Measurements from ENCODE around the gene RNF144A. TPM values are rescaled to one million over a fixed set of nuclear protein-coding genes. Genes with fewer than 3 reads are reported as not detected.

RNF144A gene
- total RNA-seq, 1 experiment from 2014 or later = 3.0 TPM

- ChIA-PET CTCF (no interaction called here), POLR2A (no interaction called here)
Observed at GRCh38 chr2:7075834-7076233, 158.6 kb downstream of the RNF144A start.

GRCh38 chr2:7077660-7078267 lies 160.6 kb downstream of the RNF144A start:
- CTCF ChIA-PET = no interaction called here
- intact Hi-C loops (cut with micrococcal nuclease; ENCODE audit: unreplicated experiment) = no loop called here
- Histone ChIP-seq H3K9me3 (no peaks in the 10 kb centered on the region), H3K36me3 (ENCODE audit: control insufficient read depth, insufficient read depth, low read length) (no peaks in the 10 kb centered on the region), H3K4me1 (no peaks in the 10 kb centered on the region), H3K27me3 (replicated peaks; ENCODE audit: control insufficient read depth, insufficient read depth, low read length) (no peaks in the 10 kb centered on the region), H3K4me3 (ENCODE audit: low read depth, low read length) (no peak overlapping the region)
- H3K27ac Mint-ChIP-seq (ENCODE audit: unreplicated experiment) = no peak overlapping the region
- POLR2A ChIA-PET = no interaction called here
- no peak for DNase-seq
- no peak overlapping the region for H3K4me3 Mint-ChIP-seq (ENCODE audit: unreplicated experiment)
- no peak for TF ChIP-seq CTCF (IDR thresholded peaks at IDR 0.05; ENCODE audit: insufficient read depth in 1 of 2, low read depth in 1 of 2, low read length in 1 of 2, severe bottlenecking in 1 of 2, unreplicated experiment in 1 of 2)
- no peaks in the 10 kb centered on the region for H3K4me1 Mint-ChIP-seq (ENCODE audit: low read depth, unreplicated experiment)
- no peaks in the 10 kb centered on the region for H3K9me3 Mint-ChIP-seq (ENCODE audit: unreplicated experiment)
- no TSS peak for BruUV-seq (replicated peaks)
- H3K36me3 Mint-ChIP-seq (ENCODE audit: insufficient read depth, unreplicated experiment) = no peaks in the 10 kb centered on the region
- peaks cover 3% of the 10 kb centered on the region for H3K27me3 Mint-ChIP-seq (ENCODE audit: insufficient read depth, unreplicated experiment)

More at GRCh38 chr2:7075834-7076233, 158.6 kb downstream of the RNF144A start:
- Mint-ChIP-seq H3K4me1 (ENCODE audit: low read depth, unreplicated experiment) (no peaks in the 10 kb centered on the region), H3K27ac (ENCODE audit: unreplicated experiment) (no peak overlapping the region), H3K36me3 (ENCODE audit: insufficient read depth, unreplicated experiment) (no peaks in the 10 kb centered on the region), H3K9me3 (ENCODE audit: unreplicated experiment) (no peaks in the 10 kb centered on the region), H3K4me3 (ENCODE audit: unreplicated experiment) (no peak overlapping the region), H3K27me3 (ENCODE audit: insufficient read depth, unreplicated experiment) (peaks cover 3% of the 10 kb centered on the region)
- H3K9me3 ChIP-seq = no peaks in the 10 kb centered on the region
- DNase-seq = no peak
- no peaks in the 10 kb centered on the region for H3K4me1 ChIP-seq
- intact Hi-C loops (cut with micrococcal nuclease; ENCODE audit: unreplicated experiment) = no loop called here
- no peaks in the 10 kb centered on the region for H3K27me3 ChIP-seq (replicated peaks; ENCODE audit: control insufficient read depth, insufficient read depth, low read length)
- no TSS peak for BruUV-seq (replicated peaks)
- H3K4me3 ChIP-seq (ENCODE audit: low read depth, low read length) = no peak overlapping the region
- H3K36me3 ChIP-seq (ENCODE audit: control insufficient read depth, insufficient read depth, low read length) = no peaks in the 10 kb centered on the region
- TF ChIP-seq CTCF (IDR thresholded peaks at IDR 0.05; ENCODE audit: insufficient read depth in 1 of 2, low read depth in 1 of 2, low read length in 1 of 2, severe bottlenecking in 1 of 2, unreplicated experiment in 1 of 2) = no peak

- ChIA-PET CTCF (no interaction called here), POLR2A (no interaction called here)
- BruUV-seq (replicated peaks) = no TSS peak
- H3K36me3 ChIP-seq (ENCODE audit: control insufficient read depth, insufficient read depth, low read length) = no peaks in the 10 kb centered on the region
- no peaks in the 10 kb centered on the region; the same call in 1 of the 2 replicates for H3K9me3 ChIP-seq
- H3K4me1 ChIP-seq = no peaks in the 10 kb centered on the region
- DNase-seq = peak in 1 of 2 experiments; percentile 35
- Mint-ChIP-seq H3K4me3 (ENCODE audit: unreplicated experiment) (no peak overlapping the region), H3K4me1 (ENCODE audit: low read depth, unreplicated experiment) (no peaks in the 10 kb centered on the region), H3K27me3 (ENCODE audit: insufficient read depth, unreplicated experiment) (peaks cover 11% of the 10 kb centered on the region), H3K36me3 (ENCODE audit: insufficient read depth, unreplicated experiment) (no peaks in the 10 kb centered on the region), H3K27ac (ENCODE audit: unreplicated experiment) (no peak overlapping the region), H3K9me3 (ENCODE audit: unreplicated experiment) (no peaks in the 10 kb centered on the region)
- H3K4me3 ChIP-seq (ENCODE audit: low read depth, low read length) = no peak overlapping the region
- no peaks in the 10 kb centered on the region for H3K27me3 ChIP-seq (replicated peaks; ENCODE audit: control insufficient read depth, insufficient read depth, low read length)
- TF ChIP-seq CTCF (IDR thresholded peaks at IDR 0.05; ENCODE audit: insufficient read depth in 1 of 2, low read depth in 1 of 2, low read length in 1 of 2, severe bottlenecking in 1 of 2, unreplicated experiment in 1 of 2) = peak; percentile 50 to 59
- intact Hi-C loops (cut with micrococcal nuclease; ENCODE audit: unreplicated experiment) = loop anchor here (1.0 kb wide), 2 partner anchors 47 to 187 kb away; no protein-coding TSS in a partner anchor
Observed at GRCh38 chr2:7083580-7084509, 166.6 kb downstream of the RNF144A start.
